ENCODE results near the gene ANKRD9. TPM values are rescaled to one million over a fixed set of nuclear protein-coding genes. Genes with fewer than 3 reads are reported as not detected.
"Not testable (repeated sequence)": the region's sequence is repeated elsewhere in the genome, so short reads cannot be mapped to it uniquely, and the experiment has no call there.

Gene ANKRD9
- total RNA-seq, 1 donor from 2014 or later = 158 TPM

DNA sequence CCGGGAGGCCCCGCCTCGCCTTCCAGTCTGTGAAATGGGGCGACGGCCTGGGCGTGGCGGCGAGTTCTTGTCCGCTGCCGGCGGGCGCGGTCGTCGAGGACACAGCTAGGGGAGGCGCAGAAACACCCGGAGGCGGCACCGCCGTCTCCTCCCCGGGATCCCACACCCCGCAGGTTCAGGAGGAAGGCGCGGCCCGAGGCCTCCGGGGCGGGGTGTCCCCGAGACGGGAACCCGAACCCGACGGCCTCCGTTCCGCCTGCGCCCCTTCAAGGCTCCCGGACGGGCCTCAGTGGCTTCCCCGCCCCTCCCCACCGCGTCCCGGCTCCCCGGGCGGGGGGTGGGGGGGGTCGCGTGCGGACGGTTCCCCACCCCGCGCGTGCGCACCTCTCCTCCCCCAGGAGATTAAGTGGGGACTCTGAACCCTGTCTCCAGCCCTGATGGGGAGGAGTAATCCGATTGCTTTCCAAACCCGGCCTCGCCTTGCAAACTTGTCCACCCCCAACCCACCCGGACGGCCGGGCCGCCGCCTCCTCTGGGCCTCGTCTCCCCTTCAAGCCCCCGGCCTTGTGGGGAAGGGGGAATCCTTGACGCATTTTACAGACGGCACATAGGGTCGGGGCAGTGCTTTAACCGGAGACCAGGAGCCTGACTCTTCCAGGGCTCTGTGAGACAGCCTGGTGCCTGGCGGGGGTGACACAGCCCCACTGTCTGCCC lies 35.3 kb upstream of the ANKRD9 start:
- Histone ChIP-seq H3K36me3 (no peaks in the 10 kb centered on the region), H3K4me3 (peak overlapping the region; percentile 18), H3K9me3 (replicated peaks) (no peaks in the 10 kb centered on the region), H3K27me3 (ENCODE audit: low read depth) (peaks cover 61% of the 10 kb centered on the region), H3K27ac (replicated peaks) (no peak overlapping the region), H3K4me1 (peaks cover 25% of the 10 kb centered on the region)
- intact Hi-C loops (cut with micrococcal nuclease) = no loop called here
- no peak for TF ChIP-seq CTCF (IDR thresholded peaks at IDR 0.05; ENCODE audit: borderline replicate concordance)
- DNase-seq = no peak

- Histone ChIP-seq H3K4me3 (peak overlapping the region; percentile 18), H3K4me1 (peaks cover 32% of the 10 kb centered on the region)
- intact Hi-C loops (cut with micrococcal nuclease) = no loop called here
Measured at GRCh38 chr14:102544046-102544746, 34.6 kb upstream of the ANKRD9 start.

DNA sequence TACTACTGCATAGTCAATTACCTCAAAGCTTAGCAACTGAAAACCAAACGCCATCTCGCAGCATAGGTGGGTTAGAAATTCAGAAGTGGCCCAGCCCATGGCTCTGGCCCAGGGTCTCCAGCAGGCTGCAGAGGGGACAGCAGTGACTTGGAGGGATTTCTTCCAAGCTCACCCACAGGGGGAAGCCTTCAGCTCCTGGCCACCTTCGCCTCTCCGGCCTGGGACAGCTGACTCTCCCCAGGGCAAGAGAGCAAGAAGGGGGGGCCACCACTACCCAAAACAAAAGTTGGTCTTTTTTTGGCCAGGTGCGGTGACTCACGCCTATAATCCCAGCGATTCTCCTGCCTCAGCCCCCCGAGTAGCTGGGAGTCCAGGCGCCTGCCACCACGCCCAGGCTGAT lies 32.2 kb upstream of the ANKRD9 start:
- DNase-seq = no peak
- H3K4me3 ChIP-seq = no peak overlapping the region
- H3K4me1 ChIP-seq = peaks cover 36% of the 10 kb centered on the region
- no peak overlapping the region for H3K27ac ChIP-seq (replicated peaks)
- intact Hi-C loops (cut with micrococcal nuclease) = no loop called here
- no peaks in the 10 kb centered on the region for H3K36me3 ChIP-seq
- H3K27me3 ChIP-seq (ENCODE audit: low read depth) = peaks cover 51% of the 10 kb centered on the region
- no peaks in the 10 kb centered on the region for H3K9me3 ChIP-seq (replicated peaks)
- no peak for TF ChIP-seq CTCF (IDR thresholded peaks at IDR 0.05; ENCODE audit: borderline replicate concordance)

More at GRCh38 chr14:102544046-102544746, 34.6 kb upstream of the ANKRD9 start:
- no peak overlapping the region for H3K27ac ChIP-seq (replicated peaks)
- no peak for TF ChIP-seq CTCF (IDR thresholded peaks at IDR 0.05; ENCODE audit: borderline replicate concordance)
- no peak for DNase-seq
- H3K27me3 ChIP-seq (ENCODE audit: low read depth) = peaks cover 66% of the 10 kb centered on the region
- no peaks in the 10 kb centered on the region for H3K36me3 ChIP-seq
- no peaks in the 10 kb centered on the region for H3K9me3 ChIP-seq (replicated peaks)

DNA sequence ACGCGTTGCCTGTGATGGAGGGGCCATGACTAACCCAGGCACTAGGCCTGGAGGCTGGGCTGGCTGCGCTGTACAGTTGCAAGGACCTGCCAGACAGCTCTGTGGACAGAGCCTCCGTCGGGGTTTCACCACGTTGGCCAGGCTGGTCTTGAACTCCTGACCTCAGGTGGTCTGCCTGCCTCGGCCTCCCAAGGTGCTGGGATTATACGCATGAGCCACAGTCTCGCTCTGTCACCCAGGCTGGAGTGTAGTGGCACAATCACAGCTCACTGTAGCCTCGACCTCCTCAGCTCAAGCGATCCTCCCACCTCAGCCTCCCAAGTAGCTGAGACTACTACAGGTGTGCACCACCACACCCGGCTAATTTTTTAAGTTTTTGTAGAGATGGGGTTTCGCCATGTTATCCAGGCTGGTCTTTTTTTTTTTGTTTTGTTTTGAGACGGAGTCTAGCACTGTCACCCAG lies 31.5 kb upstream of the ANKRD9 start:
- H3K4me3 ChIP-seq; DNase-seq; H3K27ac ChIP-seq (replicated peaks); intact Hi-C loops (cut with micrococcal nuclease); H3K36me3 ChIP-seq; H3K9me3 ChIP-seq (replicated peaks): not testable (repeated sequence)
- H3K27me3 ChIP-seq (ENCODE audit: low read depth) = peaks cover 43% of the 10 kb centered on the region
- H3K4me1 ChIP-seq = peaks cover 36% of the 10 kb centered on the region

DNA sequence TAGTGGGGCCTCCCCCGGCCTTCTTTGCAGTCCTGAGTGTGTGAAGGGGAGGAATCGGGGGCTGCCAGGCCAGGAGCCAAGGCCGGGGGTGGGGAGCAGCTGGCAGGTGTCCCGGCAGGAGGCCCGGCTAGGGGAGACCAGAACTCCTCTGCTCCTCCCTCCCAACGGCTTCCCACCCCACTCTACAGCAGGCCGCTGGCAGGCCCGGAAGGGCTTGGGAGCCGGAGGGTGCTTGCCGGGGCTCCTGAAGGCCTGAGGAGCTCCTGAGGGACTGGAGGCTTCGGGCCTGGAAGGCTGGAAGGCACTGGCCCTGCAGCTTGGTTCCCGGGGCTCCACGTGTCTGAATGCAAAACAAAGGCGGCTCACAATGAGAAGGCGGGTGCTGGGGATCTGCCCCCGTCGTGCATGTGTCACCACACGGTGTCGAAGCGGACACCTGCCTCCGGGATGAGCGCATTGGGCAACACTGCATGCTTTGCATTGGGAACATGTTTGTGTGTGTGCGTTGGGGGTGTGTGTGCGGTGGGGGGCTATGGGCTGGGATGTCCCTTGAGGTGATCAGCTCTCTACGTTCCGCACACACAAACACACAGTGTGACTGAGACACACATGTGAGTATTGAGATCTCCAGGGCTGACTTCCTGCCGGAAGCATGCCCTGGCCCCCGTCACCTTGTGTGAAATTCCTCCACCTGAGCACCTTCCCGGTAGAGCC lies 30.9 kb upstream of the ANKRD9 start:
- Histone ChIP-seq H3K36me3 (no peaks in the 10 kb centered on the region), H3K4me1 (peaks cover 31% of the 10 kb centered on the region), H3K4me3 (no peak overlapping the region), H3K27me3 (ENCODE audit: low read depth) (peaks cover 38% of the 10 kb centered on the region), H3K27ac (replicated peaks) (no peak overlapping the region), H3K9me3 (replicated peaks) (no peaks in the 10 kb centered on the region)
- intact Hi-C loops (cut with micrococcal nuclease) = no loop called here
- no peak for DNase-seq
- no peak for TF ChIP-seq CTCF (IDR thresholded peaks at IDR 0.05; ENCODE audit: borderline replicate concordance)

All from left ventricle myocardium inferior (tissue), 1 donor.